ACC112 (cell line): ENCODE data around the gene PEX1.
A peak's percentile ranks its signal among the peaks of the same experiment; 100 is the strongest.

Source experiments
- H2AFZ ChIP-seq: fragments of 200-600 bp; sonication (generic); one replicate; pipeline ENCODE4 v1.6.0; 2017; ENCODE audit warnings: antibody characterized with exemption, low read length; ENCODE audit not compliant: unreplicated experiment
- H3K27ac ChIP-seq: fragments of 200-600 bp; sonication (generic); 2 replicates; pipeline ENCODE4 v1.5.1; 2014; ENCODE audit warnings: low read depth, mild to moderate bottlenecking, antibody characterized with exemption, low read length, moderate library complexity
- H3K27me3 ChIP-seq: fragments of 200-600 bp; sonication (generic); 2 replicates; pipeline ENCODE4 v1.6.1; 2014; ENCODE audit warnings: mild to moderate bottlenecking, antibody characterized with exemption, low read length, moderate library complexity, mixed read lengths; ENCODE audit not compliant: insufficient read depth
- H3K36me3 ChIP-seq: fragments of 200-600 bp; sonication (generic); 2 replicates; pipeline ENCODE4 v1.6.1; 2016; ENCODE audit warnings: mild to moderate bottlenecking, antibody characterized with exemption, low read length, moderate library complexity, mixed read lengths; ENCODE audit not compliant: insufficient read depth
- H3K4me1 ChIP-seq: fragments of 200-600 bp; sonication (generic); one replicate; pipeline ENCODE4 v1.6.1; 2016; ENCODE audit warnings: low read length, mixed read lengths; ENCODE audit not compliant: insufficient read depth, unreplicated experiment, control insufficient read depth
- H3K4me3 ChIP-seq: fragments of 200-600 bp; sonication (generic); 2 replicates; pipeline ENCODE4 v1.5.1; 2014; ENCODE audit warnings: mild to moderate bottlenecking, low read depth, low read length
- H3K79me2 ChIP-seq: fragments of 200-600 bp; sonication (generic); one replicate; pipeline ENCODE4 v1.6.0; 2016; ENCODE audit warnings: low read length; ENCODE audit not compliant: control insufficient read depth, unreplicated experiment, insufficient read depth

Gene PEX1

GRCh38 chr7:92528188-92528957 is at the start of gene PEX1, which contains the start of gene RBM48:
TSS of gene PEX1 (minus strand) at chr7:92528520. CDS start at chr7:92528435, 85 bp downstream.
TSS of gene RBM48 (plus strand) at chr7:92528795. CDS start at chr7:92528814, 19 bp downstream.
- Histone ChIP-seq H3K4me1 (peaks cover 5% of the 10 kb centered on the region), H3K27ac (peak within 1 kb of the TSS; percentile 51), H3K36me3 (no peaks in the 10 kb centered on the region), H3K79me2 (peaks cover 30% of the 10 kb centered on the region), H3K27me3 (no peaks in the 10 kb centered on the region), H2AFZ (peak within 1 kb of the TSS; percentile 99), H3K4me3 (peak within 1 kb of the TSS; percentile 80)

DNA sequence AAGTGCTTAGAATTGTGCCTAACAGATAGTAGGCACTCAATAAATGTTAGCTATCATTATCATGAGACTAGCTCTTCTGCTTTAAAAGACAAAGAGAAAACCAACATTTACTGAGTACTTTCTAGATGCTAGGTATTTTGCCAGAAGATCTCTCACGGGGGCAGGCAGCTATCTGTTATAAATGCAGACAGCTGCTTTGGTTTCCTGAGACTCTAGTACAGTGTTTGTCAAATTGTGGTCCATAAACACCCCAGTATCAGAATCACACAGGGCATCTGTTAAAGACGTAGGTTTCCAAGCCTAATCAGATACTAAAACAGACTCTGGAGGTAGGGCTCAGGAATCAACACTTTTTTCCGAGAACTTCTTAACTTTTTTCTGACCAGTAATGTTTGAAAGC is 48.0 kb upstream of the PEX1 start:
- Histone ChIP-seq H3K36me3 (peaks cover 43% of the 10 kb centered on the region), H3K27me3 (no peaks in the 10 kb centered on the region), H3K79me2 (peaks cover 19% of the 10 kb centered on the region), H3K4me3 (no peak overlapping the region), H2AFZ (no peak overlapping the region), H3K27ac (peak overlapping the region; percentile 16; the same call in 1 of the 2 replicates), H3K4me1 (no peaks in the 10 kb centered on the region)

DNA sequence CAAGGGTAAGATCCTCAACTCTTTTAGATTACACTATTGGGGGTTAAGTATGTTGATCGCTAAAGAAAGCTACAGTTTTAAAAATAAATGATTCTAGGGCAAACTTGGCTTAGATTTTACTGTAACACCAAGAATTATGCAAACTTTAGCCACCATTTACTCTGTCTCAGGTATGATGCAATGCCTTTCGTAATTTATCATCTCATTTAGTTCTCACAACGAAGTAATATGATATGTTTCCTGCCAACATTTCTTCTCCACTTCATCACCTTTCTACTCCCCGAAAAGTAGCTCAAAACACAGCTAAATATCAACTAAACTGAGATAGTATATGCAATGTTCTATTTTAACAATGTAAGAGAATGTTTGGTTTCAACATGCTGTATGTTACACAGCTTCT is 40.8 kb upstream of the PEX1 start:
- Histone ChIP-seq H3K27ac (peak overlapping the region; percentile 76), H3K27me3 (no peaks in the 10 kb centered on the region), H3K4me3 (no peak overlapping the region), H3K36me3 (peaks cover 24% of the 10 kb centered on the region), H3K4me1 (peaks cover 23% of the 10 kb centered on the region), H2AFZ (no peak overlapping the region), H3K79me2 (peaks cover 12% of the 10 kb centered on the region)

DNA sequence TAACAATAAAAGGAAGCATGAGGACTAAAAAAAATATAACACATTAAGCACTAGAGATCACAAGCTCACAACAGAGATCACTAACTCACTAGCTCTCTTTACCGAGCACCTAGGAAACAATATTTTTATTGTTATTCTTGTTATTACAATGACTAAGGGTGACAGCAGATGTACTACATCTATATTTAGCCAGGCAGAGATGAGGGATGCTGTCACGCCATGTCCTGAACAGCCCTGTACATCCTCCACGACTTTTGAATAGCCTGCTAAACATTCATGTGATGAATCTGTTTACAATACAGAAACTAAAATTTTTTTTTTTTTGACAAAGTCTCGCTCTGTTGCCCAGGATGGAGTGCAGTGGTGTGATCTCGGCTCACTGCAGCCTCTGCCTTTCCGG is 39.1 kb upstream of the PEX1 start:
- no peaks in the 10 kb centered on the region for H3K27me3 ChIP-seq
- peaks cover 10% of the 10 kb centered on the region for H3K79me2 ChIP-seq
- H3K4me3 ChIP-seq: no peak overlapping the region
- peaks cover 23% of the 10 kb centered on the region for H3K4me1 ChIP-seq
- H3K36me3 ChIP-seq: peaks cover 33% of the 10 kb centered on the region
- H3K27ac ChIP-seq: peak overlapping the region; percentile 93
- no peak overlapping the region for H2AFZ ChIP-seq

DNA sequence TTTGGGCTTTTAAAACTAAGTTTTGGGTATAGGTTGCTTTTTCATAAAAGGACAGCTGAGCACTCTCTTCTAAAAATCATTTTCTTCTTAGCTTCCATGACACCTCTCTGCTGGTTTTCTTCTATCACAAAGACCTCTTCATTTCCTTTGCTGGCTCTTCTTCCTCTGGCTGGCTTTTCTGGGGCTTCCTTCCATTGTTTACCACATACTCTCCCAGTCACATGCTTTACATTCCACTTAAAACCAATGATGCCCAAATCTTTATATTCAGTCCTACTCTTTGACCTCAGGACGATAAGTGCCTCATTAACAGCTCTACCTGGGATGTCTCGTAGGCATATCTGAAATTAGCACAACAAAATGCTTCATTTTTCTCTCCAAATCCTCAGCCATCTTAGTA is 35.0 kb upstream of the PEX1 start:
- Histone ChIP-seq H3K79me2 (peaks cover 10% of the 10 kb centered on the region), H2AFZ (no peak overlapping the region), H3K4me1 (peaks cover 14% of the 10 kb centered on the region), H3K27me3 (no peaks in the 10 kb centered on the region), H3K4me3 (no peak overlapping the region), H3K27ac (0 out of 2 replicates have a peak overlapping the region, but pooled peaks have one; percentile 2), H3K36me3 (peaks cover 39% of the 10 kb centered on the region)

- Histone ChIP-seq H3K27ac (no peak overlapping the region), H3K4me3 (no peak overlapping the region), H3K36me3 (peaks cover 28% of the 10 kb centered on the region), H3K27me3 (no peaks in the 10 kb centered on the region), H2AFZ (no peak overlapping the region), H3K4me1 (no peaks in the 10 kb centered on the region), H3K79me2 (no peaks in the 10 kb centered on the region)
These were observed 32.3 kb upstream of the PEX1 start for GRCh38 chr7:92560602-92561001.

GRCh38 chr7:92557808-92558362 is 29.6 kb upstream of the PEX1 start:
- Histone ChIP-seq H3K4me3 (no peak overlapping the region), H3K4me1 (no peaks in the 10 kb centered on the region), H3K36me3 (peaks cover 16% of the 10 kb centered on the region), H2AFZ (no peak overlapping the region), H3K27ac (no peak overlapping the region), H3K27me3 (no peaks in the 10 kb centered on the region), H3K79me2 (no peaks in the 10 kb centered on the region)

- Histone ChIP-seq H3K79me2 (no peaks in the 10 kb centered on the region), H3K36me3 (peaks cover 11% of the 10 kb centered on the region), H3K4me3 (no peak overlapping the region), H2AFZ (no peak overlapping the region), H3K4me1 (no peaks in the 10 kb centered on the region), H3K27me3 (no peaks in the 10 kb centered on the region), H3K27ac (no peak overlapping the region)
These were observed 28.9 kb upstream of the PEX1 start for GRCh38 chr7:92557249-92557648.

DNA sequence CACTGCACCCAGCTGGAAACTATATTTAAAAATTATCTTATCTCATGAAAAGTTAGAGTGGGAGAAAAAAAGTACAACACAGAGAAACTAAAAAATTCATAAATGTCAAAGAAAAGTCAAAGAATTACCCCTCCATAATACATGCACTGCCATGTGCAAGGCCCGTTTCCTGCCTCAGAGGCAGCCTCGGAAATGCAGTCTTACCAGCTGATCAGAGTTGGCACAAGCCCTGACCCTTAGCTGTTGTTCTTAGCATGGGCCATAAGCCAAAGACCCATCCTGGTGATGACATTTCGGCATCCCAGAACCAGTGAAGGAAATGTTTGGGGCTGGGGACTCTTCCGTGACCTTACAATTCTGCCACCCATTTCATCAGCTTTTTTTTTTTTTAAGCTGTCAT is 21.9 kb upstream of the PEX1 start:
- no peaks in the 10 kb centered on the region for H3K27me3 ChIP-seq

DNA sequence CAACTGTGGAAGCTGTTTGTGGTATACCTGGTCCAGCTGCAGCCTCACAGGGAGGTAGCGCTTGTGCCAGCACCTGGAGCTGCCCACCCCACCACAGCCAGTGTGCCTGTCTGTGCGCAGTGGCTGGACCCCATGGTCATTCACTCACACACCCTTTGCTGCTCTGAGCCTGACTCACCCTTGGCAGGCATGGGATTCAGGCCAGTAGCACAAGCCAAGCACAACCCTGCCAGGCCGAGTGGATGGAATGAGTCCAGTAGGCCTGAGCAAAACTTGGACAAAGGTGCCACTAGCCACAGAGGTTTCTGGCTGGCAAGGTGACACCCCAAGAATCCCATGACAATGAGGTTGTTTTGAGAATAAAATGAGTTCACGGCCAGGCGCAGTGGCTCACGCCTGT is 19.3 kb upstream of the PEX1 start:
- H3K4me3 ChIP-seq: no peak overlapping the region
- no peak overlapping the region for H3K27ac ChIP-seq
- no peaks in the 10 kb centered on the region for H3K27me3 ChIP-seq
- H2AFZ ChIP-seq: no peak overlapping the region
- no peaks in the 10 kb centered on the region for H3K36me3 ChIP-seq
- no peaks in the 10 kb centered on the region for H3K79me2 ChIP-seq
- no peaks in the 10 kb centered on the region for H3K4me1 ChIP-seq

More for the DNA sequence above, 21.9 kb upstream of the PEX1 start:
- H3K36me3 ChIP-seq: no peaks in the 10 kb centered on the region
- no peaks in the 10 kb centered on the region for H3K79me2 ChIP-seq
- no peak overlapping the region for H2AFZ ChIP-seq
- H3K4me3 ChIP-seq: no peak overlapping the region
- H3K27ac ChIP-seq: no peak overlapping the region
- H3K4me1 ChIP-seq: no peaks in the 10 kb centered on the region
